ENCODE results near the gene SRSF2.
"Not testable (repeated sequence)": the region's sequence is repeated elsewhere in the genome, so short reads cannot be mapped to it uniquely, and the experiment has no call there.

The SRSF2 gene

DNA sequence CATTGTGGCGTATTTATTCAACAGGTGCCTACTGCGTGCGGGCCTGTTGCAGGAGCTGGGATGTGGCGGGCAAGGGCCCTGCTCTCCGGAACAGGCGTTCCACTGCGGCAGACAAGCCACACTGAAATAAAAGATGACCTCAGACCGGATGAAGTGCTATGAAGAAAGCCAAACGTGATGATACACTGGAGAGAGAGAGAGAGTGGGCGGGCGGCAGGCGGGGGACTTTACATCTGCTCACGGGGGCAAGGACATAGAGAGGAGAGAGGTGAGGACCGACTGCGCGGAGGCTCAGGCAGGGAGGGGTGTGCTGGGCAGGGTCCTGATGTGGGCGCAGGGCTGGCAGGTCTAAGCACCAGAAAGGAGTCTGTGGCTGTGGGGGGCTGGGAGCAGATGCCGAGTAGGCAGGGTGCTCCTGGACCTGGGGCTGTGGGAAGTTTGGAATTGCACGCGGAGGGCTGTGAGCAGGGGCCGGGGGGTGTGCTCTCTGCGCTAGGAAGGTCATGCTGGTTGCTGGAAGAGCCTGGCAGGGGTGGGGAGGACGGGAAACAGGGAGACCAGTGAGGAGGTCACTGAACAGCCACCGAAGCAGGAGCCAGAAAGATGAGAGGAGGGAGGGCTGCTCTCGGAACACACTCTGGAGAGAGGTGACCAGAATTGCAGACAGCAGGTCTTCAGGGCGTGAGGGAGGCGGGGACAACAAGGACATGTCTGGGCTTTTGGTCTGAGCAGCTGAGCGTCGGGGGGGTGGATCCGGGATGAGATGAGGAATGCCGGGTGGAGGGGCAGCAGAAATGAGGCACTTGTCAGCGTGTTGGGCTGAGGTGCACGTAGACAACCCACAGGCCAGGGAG, 36.3 kb downstream of the SRSF2 start:
- DNase-seq (ENCODE audit: low read depth in 2 of 2): no peak

DNA sequence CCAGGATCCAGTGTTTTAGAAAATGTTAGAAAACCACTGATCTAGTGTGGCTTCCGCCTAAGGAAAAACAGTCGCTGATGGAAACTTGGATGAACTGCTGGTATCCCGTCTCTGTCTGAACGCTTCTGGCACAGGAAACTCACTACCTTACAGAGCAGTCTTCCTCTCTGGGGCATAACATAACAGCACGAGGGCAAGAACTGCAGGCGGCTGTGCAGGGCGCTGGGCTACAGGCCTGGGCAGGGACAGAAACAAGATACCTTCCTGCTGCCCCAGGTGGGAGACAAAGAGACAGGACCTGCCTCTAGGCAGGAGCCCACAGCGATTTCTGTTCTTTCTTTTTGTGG, 36.9 kb downstream of the SRSF2 start:
- no peak for DNase-seq (ENCODE audit: low read depth in 2 of 2)

DNA sequence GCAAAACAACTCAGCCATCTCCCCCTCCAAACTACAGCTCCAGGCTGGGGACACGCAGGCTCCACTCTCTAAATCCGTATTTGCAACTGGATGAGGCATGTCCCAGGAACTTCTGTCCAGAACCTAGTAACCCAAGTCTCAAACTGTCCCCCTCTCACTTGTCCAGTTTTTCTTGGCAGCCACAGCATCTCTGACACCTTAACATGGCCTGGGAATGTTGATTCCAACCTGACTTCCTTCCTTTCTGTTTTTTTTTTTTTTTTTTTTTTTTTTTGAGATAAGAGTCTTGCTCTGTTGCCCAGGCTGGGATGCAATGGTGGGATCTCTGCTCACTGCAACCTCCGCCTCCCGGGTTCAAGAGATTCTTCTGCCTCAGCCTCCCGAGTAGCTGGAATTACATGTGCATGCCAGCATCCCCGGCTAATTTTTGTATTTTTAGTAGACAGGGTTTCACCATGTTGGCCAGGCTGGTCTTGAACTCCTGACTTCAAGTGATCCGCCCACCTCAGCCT, 38.6 kb downstream of the SRSF2 start:
- DNase-seq (ENCODE audit: low read depth in 2 of 2): not testable (repeated sequence)

DNA sequence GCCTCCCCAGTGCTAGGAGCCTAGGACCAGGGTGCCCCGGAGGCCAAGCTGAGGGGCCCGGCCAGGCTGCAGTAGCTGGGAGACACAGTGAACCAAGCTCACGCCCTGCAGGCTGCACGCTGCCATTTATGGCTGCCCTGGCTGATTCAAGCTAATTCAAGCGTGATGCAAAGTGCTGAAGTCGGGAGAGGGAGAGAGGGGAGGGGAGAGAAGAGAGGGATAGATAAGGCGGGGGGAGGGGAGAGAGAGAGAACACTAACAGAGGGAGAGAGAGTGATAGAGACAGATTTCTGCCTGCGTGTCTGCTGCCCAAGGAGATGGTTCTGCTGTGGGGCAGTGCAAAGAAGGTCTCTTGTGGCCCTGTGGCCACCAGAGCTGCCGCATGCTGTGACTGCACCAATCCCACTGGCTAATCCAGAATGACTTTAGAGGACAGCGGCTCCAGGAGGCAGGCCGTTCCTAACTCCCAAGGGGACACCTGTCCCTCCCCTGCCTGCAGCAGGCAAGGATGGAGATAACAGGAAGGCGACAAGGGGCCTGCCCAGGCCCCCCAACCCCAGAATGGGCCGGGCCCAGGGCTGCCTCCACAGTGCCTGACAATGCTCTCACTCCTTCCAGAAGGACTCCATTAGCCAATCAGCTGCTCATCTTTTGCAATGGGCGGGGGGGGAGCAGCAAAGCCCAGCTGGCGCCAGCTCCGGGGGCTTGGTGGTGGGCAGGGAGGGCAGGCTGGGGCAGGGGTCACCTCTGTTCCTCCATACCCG, 39.2 kb downstream of the SRSF2 start:
- DNase-seq (ENCODE audit: low read depth in 2 of 2): no peak

DNA sequence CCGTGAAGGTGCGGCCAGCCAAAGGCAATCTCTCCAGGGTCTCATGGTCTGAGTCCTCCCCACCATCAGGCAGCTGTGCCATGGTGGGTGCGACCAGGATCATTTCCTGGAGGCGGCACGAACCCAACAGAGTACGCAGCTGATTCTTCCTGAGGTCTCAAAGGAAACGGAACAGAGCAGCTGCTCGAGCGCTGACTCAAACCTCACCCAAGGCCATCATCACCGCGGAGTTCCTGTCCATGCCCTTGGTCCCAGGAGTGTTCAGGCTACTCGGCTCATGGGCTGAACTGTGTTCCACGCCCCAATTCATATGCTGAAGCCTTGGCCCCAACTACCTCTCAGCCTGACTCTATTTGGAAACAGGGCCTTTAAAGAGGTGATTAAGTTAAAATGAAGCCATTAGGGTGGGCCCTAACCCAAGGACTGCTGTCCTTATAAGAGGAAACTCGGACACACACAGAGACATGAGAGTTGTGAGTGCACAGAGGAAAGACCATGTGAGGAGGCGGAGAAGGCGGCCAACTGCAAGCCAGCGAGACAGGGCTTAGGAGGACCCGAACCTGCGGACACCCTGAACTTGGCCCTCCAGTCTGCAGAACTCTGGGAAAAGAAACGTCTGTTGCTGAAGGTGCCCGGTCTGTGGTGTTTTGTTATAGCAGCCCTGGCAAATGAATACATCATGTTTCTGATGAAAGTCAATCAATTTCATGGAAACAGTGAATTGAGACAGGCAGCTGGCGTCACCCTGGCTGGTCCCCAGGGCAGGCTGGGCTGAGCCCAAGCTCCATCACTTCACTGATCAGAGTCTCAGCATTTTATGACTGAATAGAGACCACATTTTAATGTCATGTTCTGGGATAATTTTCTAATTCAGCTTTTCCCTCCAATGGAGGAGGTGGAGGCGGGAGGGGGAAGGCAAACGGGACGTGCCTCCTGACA, 40.1 kb downstream of the SRSF2 start:
- no peak for DNase-seq (ENCODE audit: low read depth in 2 of 2)

DNA sequence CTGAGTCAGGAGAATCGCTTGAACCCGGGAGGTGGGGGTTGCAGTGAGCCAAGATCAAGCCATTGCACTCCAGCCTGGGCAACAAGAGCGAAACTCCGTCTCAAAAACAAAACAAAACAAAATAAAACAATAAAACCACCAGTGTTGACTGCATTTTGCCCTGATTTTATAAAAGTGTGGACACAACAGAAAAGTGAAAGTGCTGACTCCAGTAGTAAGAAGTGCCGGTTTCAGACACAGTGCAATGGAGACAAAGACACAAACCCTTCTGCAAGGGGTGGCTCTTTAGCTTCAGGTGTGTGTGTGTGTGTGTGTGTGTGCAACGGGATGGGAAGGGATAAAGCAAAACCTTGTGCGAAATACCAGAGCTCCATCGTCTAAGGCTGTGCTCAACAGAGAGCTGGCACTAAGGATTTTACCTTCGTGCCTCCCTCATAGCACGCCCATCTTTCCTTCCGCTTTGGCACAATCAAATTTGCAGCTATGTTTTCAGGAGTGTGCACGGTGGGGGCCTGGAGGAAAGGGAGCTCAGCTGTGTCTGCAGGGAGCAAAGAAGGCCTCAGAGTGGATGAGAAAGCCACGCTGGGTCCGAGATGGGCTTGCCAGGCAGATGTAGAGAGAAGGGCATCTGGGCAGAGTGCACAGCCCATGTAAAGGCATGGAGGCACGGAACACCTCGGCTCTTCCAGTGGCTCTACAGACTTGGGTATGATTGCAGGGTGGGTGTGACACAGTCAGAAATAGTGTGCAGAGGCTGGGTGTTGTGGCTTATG, 41.9 kb downstream of the SRSF2 start:
- no peak for DNase-seq (ENCODE audit: low read depth in 2 of 2)

DNA sequence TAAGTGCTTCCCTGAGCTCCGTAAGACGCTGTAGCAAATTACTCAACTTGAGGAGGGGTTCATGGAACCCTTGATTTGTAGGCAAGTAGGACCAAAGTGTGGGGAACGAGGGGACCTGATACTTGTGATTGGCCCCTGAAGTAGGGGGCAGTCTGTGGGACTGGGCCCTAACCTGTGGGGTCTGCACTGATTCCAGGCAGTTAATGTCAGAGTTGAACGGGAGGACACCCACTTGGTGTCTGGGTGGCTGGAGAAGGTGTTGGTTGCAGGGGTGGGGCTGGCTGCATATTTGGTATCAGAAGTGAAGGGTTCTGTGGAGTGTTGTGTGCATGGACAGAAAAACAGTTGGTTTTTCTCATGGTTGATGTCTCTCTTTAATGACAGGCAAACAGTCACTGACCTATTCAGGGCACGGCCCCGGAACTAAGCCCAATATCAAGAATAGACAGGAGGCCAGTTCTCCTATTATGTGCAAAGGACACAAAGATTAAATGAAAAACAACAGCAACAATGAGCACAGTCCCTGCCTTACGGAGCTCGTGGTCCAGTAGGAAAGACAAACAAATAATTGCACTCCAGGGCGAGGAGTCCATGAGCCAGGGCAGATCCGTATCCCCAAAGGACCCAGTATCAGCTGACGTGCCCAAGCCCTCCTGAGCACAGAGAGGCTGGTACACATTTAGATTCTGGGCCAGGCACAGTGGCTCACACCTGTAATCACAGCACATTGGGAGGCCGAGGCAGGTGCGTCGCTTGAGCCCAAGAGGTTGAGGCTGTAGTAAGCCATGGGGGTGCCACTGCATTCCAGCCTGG, 45.5 kb downstream of the SRSF2 start:
- DNase-seq (ENCODE audit: low read depth in 2 of 2): no peak

DNA sequence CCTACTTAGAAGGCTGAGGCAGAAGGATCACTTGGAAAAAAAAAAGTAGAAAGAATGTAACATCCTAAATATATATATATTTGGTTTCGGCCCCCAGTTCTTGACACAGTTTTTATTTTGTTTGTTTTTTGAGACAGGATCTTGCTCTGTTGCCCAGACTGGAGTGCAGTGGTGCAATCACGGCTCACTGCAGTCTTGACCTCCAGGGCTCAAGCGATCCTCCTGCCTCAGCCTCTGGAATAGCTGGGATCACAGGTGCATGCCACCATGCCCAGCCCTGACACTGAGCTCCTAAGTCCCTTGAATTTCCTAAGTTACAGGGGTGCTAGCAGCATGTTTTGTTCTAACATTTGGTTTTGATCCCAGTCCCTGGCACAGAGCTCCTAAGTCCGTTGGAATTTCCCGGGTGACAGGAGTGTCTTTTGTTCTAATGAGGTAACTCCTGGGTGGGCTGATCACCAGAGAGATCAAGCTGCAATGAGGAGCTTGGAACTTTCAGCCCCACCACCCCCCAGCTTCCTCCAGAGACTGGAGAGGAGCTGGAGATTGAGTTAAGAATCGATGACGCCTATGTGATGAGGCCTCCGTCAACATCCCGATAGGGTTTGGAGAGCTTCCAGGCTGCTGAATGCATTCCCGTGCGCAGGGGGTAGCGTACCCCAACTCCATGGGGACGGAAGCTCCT, 46.4 kb downstream of the SRSF2 start:
- DNase-seq (ENCODE audit: low read depth in 2 of 2): no peak

DNA sequence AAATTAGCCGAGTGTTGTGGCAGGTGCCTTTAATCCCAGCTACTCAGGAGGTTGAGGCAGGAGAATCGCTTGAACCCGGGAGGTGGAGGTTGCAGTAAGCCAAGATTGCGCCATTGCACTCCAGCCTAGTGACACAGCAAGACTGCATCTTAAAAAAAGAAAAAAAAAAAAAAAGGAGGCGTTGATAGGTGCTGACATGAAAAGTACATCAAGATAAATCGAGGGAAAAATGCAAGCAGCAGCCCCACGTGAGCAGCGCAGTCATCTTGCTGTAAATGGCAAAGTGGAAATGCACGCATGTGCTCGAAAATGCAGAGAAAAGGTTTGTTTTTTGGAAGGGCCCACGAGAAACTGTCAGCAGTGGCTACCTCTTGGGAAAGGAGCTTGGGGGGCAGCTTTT, 47.3 kb downstream of the SRSF2 start:
- DNase-seq (ENCODE audit: low read depth in 2 of 2): no peak

DNA sequence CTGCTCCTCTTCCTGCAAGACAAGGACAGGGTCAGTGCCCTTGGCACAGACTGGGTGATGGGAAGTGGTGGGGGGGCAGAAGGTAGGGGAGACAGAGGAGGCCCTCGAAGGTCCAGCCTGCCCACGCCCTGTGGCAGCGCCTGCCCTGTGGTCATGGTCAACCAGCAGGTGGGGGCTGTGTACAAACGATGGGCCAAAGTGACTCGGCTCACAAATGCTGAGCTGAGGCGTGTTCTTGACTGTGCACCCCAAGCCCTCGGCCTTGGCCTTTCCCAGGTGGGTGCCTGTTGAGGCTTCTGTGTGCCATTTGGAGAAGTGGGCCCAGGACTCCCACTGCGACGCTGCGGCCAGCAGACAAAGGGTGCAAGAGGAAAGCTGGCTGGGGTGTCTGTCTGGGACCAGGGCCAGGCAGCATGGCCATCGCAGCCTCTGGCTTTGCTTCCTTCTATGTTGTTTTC, 48.9 kb downstream of the SRSF2 start:
- no peak for DNase-seq (ENCODE audit: low read depth in 2 of 2)

DNA sequence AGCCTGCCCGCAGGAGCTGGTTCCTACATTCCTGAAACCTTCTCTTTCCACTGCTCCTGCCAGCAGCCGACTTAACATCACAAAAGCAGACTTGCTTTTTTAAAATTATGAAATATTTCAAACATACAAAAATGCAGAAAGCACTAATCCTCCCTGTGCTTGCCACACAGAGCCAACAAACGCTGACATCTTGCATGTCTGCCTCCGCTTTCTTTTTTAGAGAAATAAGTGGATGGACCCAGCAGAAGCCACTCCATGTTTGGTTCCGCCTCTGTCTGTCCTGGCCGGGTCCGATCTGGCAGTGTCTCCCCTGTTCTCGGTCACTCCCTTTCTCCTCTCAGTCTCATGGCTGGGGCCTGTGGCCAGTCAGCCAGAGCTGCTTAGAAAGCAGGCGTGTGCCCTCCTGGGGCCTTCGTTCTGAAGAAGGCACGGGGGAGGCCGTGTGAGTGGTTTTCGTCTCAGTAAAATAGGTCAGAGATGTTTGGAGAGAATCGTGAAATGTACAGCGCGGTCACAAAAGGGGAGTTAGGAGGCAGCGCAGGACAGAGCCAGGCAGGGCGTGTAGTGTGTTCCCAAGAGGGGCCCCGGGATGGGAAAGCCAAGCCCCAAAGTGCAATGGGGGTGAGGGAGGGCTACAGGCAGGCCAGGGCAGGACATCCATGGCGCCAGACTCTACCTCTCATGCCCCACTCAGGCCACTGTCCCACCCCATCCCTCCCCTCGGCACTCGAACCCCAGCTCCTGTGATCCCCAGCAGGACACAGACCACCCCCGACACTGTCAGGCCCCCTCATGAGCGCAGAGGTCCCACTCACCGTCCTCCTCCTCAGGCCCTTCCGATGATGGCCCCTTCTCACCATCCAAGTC, 49.6 kb downstream of the SRSF2 start:
- no peak for DNase-seq (ENCODE audit: low read depth in 2 of 2)

DNA sequence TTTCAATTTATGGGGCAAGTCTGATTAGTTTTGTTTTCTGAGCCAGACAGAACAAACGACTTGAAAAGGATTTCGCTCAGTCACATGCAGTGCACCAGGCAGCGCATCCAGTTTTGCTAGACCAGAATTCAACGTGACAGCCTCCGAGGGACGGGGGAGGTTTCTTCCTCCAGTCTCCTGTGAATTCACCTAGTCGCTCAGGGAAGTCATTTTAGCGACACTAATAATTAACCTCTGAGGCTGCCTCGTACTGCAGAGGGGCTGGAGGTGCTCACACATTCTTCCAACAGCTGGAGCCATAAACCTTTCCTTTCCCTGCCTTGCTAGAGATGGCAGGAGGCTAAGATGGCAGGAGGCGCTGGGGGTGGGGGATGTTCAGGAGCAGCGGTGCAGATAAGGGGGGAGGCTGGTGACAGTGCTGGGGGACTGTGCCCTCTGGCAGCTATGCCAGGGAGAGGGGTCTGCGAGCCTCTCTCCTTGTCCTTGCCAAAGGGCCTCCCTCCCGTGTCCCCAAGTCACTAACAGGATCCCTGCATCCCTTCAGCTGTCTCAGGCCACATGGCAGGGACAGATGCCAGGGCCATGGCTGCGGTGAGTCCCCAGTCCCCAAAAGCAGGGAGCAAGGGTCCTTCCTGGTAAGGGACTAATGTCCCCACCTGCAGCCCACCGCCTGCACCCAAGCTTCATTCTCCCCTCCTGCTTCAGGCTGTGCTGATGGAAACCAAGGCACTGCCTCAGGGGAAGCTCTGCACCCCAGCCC, 50.4 kb downstream of the SRSF2 start:
- DNase-seq (ENCODE audit: low read depth in 2 of 2): no peak

DNA sequence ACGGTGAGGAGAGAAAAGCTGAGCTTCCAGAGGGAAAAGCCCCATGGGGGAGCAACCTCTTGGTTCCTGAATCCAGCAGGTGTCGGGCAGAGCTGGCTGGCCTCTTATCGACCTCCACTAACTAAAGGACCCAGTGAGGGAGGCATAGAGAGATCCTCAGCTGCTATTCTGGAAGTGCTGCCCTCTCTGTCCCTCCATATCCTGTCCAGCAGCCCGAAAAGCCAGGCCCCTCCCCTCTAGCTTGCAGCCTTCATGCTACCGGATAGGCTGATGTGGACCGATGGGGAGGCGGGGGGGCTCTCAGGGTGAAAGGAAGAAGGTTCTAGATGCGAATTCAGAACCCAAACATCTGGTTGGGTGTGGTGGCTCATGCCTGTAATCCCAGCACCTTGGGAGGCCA, 51.3 kb downstream of the SRSF2 start:
- no peak for DNase-seq (ENCODE audit: low read depth in 2 of 2)

DNA sequence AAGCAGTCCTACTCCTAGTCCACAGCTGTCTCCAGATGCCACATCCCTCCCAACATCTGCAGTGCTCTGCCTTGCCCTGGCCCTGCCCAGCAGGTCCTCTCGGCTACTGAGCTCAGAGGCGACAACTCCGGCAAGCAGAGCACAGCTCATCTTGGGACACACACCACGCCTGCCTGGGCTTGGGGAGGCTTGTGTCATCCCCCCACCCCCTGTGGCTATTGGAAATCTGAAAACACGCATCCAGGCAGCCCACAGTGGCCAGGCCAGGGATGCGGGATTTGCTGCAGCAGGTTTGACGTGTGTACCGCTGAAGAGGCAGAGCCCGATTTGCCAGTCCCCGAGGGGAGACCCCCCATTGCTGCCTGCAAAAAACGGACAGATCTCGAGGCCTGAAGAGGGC, 51.8 kb downstream of the SRSF2 start:
- DNase-seq (ENCODE audit: low read depth in 2 of 2): no peak

DNA sequence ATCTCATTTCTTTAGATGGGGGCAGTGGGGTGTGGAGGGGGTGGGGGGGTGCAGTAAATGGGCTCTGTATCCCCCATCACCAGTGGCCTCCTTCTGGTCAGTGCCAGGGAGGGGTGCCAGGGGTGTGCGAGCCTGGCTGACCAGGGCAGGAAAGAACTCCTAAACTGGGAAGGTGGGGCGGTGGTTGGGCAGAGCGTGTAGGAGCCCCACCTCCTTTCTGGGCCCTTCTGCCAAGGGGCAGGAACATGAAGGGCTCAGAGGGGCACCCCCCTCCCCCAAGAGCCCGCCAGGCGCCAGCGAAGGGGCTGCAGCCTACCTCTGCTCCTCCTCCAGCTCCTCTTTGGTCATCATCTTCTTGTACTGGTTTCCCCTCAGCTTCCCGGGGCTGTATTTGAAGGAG, 52.4 kb downstream of the SRSF2 start:
- DNase-seq (ENCODE audit: low read depth in 2 of 2): no peak
